Progenitor cell of endocrine pancreas (in vitro differentiated cells): Measurements from ENCODE around the gene TMEM43. TPM values are rescaled to one million over a fixed set of nuclear protein-coding genes. Genes with fewer than 3 reads are reported as not detected.
"Not testable (repeated sequence)": the region's sequence is repeated elsewhere in the genome, so short reads cannot be mapped to it uniquely, and the experiment has no call there.

Source experiments
- DNase-seq: peaks from one replicate; pipeline ENCODE4 v3.0.0; 2021; ENCODE audit warnings: low spot score; ENCODE audit not compliant: unreplicated experiment
- H3K27ac Mint-ChIP-seq: 2 replicates; pipeline ENCODE4 v1.8.0; 2021; ENCODE audit warnings: mild to moderate bottlenecking, moderate library complexity, mixed read lengths
- H3K27me3 Mint-ChIP-seq: 2 replicates; pipeline ENCODE4 v1.8.0; 2021; ENCODE audit warnings: mixed read lengths
- H3K36me3 Mint-ChIP-seq: 2 replicates; pipeline ENCODE4 v1.8.0; 2022; ENCODE audit warnings: mixed read lengths; ENCODE audit not compliant: insufficient read depth
- H3K4me1 Mint-ChIP-seq: 2 replicates; pipeline ENCODE4 v1.8.0; 2021; ENCODE audit warnings: low read depth, mixed read lengths
- H3K4me3 Mint-ChIP-seq: 2 replicates; pipeline ENCODE4 v1.8.0; 2021; ENCODE audit warnings: low read depth, mild to moderate bottlenecking, moderate library complexity, mixed read lengths
- H3K9me3 Mint-ChIP-seq: 2 replicates; pipeline ENCODE4 v1.8.0; 2021; ENCODE audit warnings: low read depth, mixed read lengths
- CTCF ChIP-seq: fragments of 200-600 bp; sonication (generic); IDR thresholded peaks from one replicate; pipeline ENCODE4 v1.5.0; 2021; ENCODE audit warnings: antibody characterized with exemption, mild to moderate bottlenecking; ENCODE audit not compliant: unreplicated experiment
- long read RNA-seq: library from polyadenylated mRNA; unstranded; transcript quantifications from one replicate; pipeline ENCODE4 v2.0.0, GENCODE V29; 2020
- total RNA-seq: library from RNA; stranded (reverse); gene quantifications from 2 replicates; pipeline ENCODE4 v1.2.1, GENCODE V29; 2021

The TMEM43 gene, protein sequence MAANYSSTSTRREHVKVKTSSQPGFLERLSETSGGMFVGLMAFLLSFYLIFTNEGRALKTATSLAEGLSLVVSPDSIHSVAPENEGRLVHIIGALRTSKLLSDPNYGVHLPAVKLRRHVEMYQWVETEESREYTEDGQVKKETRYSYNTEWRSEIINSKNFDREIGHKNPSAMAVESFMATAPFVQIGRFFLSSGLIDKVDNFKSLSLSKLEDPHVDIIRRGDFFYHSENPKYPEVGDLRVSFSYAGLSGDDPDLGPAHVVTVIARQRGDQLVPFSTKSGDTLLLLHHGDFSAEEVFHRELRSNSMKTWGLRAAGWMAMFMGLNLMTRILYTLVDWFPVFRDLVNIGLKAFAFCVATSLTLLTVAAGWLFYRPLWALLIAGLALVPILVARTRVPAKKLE
- total RNA-seq: 38.2 and 40.0 TPM in 2 replicates
- long read RNA-seq, transcript TMEM43-201 (12 exons, 3,341 nt): major isoform, 385 of 444 reads
- long read RNA-seq, partial matches to known transcripts: 17 of 444 reads
- long read RNA-seq, other reads (novel, unspliced or antisense): 42 of 444 reads

GRCh38 chr3:14124615-14125192 lies at the start of gene TMEM43, which contains the start of gene CHCHD4:
Gene TMEM43, plus strand, starts transcription at chr3:14125052. Its CDS starts 142 bp downstream, at chr3:14125194.
Gene CHCHD4, minus strand, starts transcription at chr3:14124870. Its CDS starts 194 bp downstream, at chr3:14124676.
- H3K4me3 Mint-ChIP-seq: peak within 1 kb of the TSS; percentile 92
- DNase-seq: peak; percentile 97
- peak within 1 kb of the TSS; percentile 100 for H3K27ac Mint-ChIP-seq
- TF ChIP-seq CTCF: no peak
- H3K4me1 Mint-ChIP-seq: peaks cover 19% of the 10 kb centered on the region
- no peaks in the 10 kb centered on the region for H3K9me3 Mint-ChIP-seq
- H3K36me3 Mint-ChIP-seq: peaks cover 23% of the 10 kb centered on the region
- no peaks in the 10 kb centered on the region for H3K27me3 Mint-ChIP-seq

DNA sequence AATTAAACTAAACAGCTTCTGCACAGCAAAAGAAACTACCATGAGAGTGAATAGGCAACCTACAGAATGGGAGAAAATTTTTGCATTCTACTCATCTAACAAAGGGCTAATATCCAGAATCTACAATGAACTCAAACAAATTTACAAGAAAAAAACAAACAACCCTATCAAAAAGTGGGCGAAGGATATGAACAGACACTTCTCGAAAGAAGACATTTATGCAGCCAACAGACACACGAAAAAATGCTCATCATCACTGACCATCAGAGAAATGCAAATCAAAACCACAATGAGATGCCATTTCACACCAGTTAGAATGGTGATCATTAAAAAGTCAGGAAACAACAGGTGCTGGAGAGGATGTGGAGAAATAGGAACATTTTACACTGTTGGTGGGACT lies 49.6 kb upstream of the TMEM43 start:
- DNase-seq, H3K27me3 Mint-ChIP-seq, H3K27ac Mint-ChIP-seq, H3K4me1 Mint-ChIP-seq, H3K4me3 Mint-ChIP-seq, H3K36me3 Mint-ChIP-seq: not testable (repeated sequence)
- peaks cover 20% of the 10 kb centered on the region for H3K9me3 Mint-ChIP-seq

DNA sequence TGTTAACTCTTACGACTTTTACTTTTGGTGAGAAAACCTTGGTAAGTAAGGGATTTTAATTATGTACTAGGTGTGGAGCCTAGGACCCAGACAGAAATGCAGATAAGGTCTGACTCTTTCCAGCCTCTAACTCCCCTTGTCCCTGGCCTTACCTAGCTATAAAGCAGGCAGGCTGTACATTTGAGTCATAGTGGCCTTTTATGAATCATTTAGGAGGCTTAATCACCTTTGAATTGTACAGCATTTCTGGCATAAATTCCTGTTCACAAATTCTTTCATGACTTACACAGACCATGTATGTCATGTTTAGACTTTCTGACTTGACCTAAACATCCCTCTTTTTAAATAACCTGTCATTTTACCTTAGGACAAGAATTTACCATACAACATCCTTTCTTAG lies 47.5 kb upstream of the TMEM43 start:
- Mint-ChIP-seq H3K27me3 (no peaks in the 10 kb centered on the region), H3K4me1 (no peaks in the 10 kb centered on the region), H3K9me3 (peaks cover 20% of the 10 kb centered on the region), H3K27ac (no peak overlapping the region), H3K4me3 (no peak overlapping the region), H3K36me3 (peaks cover 1% of the 10 kb centered on the region)
- no peak for DNase-seq
- TF ChIP-seq CTCF: no peak

GRCh38 chr3:14082108-14082657 lies 42.7 kb upstream of the TMEM43 start:
- no peaks in the 10 kb centered on the region for H3K36me3 Mint-ChIP-seq
- no peak for DNase-seq
- no peak for TF ChIP-seq CTCF
- no peaks in the 10 kb centered on the region for H3K4me1 Mint-ChIP-seq
- no peak overlapping the region for H3K4me3 Mint-ChIP-seq
- H3K27ac Mint-ChIP-seq: no peak overlapping the region
- H3K27me3 Mint-ChIP-seq: no peaks in the 10 kb centered on the region
- H3K9me3 Mint-ChIP-seq: peaks cover 23% of the 10 kb centered on the region

DNA sequence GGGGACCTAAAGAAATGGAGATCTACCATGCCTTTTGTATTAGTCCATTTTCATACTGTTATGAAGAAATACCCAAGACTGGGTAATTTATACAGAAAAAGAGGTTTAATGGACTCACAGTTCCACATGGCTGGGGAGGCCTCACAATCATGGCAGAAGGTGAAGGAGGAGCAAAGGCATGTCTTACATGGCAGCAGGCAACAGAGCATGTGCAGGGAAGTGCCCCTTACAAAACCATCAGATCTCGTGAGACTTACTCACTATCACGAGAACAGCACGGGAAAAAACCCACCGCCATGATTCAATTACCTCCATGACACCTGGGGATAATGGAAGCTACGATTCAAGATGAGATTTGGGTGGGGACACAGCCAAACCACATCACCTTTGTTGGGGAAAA lies 37.4 kb upstream of the TMEM43 start:
- not testable (repeated sequence) for H3K4me1 Mint-ChIP-seq, DNase-seq, H3K36me3 Mint-ChIP-seq, H3K4me3 Mint-ChIP-seq, H3K27ac Mint-ChIP-seq, H3K27me3 Mint-ChIP-seq
- peaks cover 32% of the 10 kb centered on the region for H3K9me3 Mint-ChIP-seq

DNA sequence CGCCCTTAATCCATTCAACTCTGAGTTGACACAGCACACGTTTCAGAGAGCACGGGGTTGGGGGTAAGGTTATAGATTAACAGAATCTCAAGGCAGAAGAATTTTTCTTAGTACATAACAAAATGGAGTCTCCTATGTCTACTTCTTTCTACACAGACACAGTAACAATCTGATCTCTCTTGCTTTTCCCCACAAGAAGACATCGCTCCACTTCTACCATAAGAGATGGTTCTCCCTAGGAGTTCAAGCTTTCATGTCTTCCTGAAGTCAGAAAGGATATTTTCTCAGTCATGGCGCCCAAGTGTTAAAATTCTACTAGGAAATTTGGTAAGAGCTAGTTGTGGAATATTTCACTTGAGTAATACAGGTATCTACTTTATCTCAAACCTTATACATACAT lies 32.9 kb upstream of the TMEM43 start:
- DNase-seq, H3K27me3 Mint-ChIP-seq, H3K4me1 Mint-ChIP-seq, H3K4me3 Mint-ChIP-seq, H3K36me3 Mint-ChIP-seq: not testable (repeated sequence)
- Mint-ChIP-seq H3K9me3 (peaks cover 28% of the 10 kb centered on the region), H3K27ac (peak overlapping the region; percentile 93)
